Cardiac fibroblast (primary cell): Measurements from ENCODE around the gene TIMM10B.

ENCODE experiments used
- DNase-seq, 2 donors: peaks; one replicate each; pipeline versions ENCODE4 v3.0.0 to v3.0.0-alpha.2; 2010; ENCODE audit warnings: low read depth in 2 of 2
- H3K4me3 ChIP-seq, 2 donors: replicated peaks in 1 of 2; 1 replicate in 1 of 2; 2 replicates in 1 of 2; pipeline ENCODE4 v1.5.1; 2011; ENCODE audit warnings: low read depth in 2 of 2, low read length in 2 of 2, mild to moderate bottlenecking in 2 of 2, moderate library complexity in 1 of 2
- TF ChIP-seq, protein P1 (sequence below): IDR thresholded peaks from one replicate; pipeline ENCODE4 v1.5.1; 2011; ENCODE audit warnings: low read depth, mild to moderate bottlenecking, low read length, inconsistent platforms

The TIMM10B gene

DNA sequence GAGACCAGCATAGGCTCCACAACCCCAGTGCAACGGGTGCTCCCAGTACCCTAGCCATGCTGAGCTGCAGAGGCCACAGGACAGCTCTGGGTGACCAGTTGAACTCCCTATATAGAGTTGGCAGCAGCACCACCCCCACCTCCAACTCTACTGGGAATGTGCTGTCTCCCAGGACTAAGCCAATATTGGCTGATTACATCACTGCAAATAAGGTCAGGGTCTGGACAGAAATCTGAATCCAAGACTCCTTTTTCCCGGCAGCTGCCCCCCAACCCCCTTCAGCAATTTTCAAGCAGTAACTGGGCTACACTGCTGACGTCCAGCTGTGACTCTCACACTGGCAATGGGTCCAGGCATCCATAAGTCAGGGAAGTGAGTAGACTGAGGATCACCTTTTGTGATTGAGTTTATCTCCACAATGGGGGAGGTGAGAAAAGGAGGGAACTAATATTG lies 40.4 kb upstream of the TIMM10B start, which contains the start of gene HPX:
HPX (minus strand) TSS at position 82 of the 453 bp plus-strand sequence; CDS start at position 58, 24 bp downstream.
- DNase-seq, result no peak

DNA sequence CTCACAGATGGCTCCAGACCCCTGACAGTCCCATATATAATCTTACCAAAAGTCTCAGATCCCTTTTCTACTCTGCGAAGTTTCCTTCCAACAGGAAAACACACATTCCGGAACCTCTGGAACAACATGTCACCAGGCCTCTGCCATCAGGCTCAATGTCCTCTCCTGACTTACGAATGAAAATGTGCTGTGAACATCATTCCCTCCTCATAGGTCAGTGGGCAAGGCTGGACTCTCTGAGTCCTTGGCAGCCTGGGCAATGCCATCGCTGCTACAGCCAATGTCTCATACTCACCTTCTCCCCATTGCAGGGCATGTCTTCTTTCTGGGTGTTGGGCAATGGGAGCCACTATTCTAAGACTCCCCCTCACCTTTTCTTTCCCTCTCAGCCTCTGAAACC lies 38.9 kb upstream of the TIMM10B start:
- no peak for DNase-seq
- no peak overlapping the region for H3K4me3 ChIP-seq
- TF ChIP-seq, protein P1, sequence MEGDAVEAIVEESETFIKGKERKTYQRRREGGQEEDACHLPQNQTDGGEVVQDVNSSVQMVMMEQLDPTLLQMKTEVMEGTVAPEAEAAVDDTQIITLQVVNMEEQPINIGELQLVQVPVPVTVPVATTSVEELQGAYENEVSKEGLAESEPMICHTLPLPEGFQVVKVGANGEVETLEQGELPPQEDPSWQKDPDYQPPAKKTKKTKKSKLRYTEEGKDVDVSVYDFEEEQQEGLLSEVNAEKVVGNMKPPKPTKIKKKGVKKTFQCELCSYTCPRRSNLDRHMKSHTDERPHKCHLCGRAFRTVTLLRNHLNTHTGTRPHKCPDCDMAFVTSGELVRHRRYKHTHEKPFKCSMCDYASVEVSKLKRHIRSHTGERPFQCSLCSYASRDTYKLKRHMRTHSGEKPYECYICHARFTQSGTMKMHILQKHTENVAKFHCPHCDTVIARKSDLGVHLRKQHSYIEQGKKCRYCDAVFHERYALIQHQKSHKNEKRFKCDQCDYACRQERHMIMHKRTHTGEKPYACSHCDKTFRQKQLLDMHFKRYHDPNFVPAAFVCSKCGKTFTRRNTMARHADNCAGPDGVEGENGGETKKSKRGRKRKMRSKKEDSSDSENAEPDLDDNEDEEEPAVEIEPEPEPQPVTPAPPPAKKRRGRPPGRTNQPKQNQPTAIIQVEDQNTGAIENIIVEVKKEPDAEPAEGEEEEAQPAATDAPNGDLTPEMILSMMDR, result no peak

More for the DNA sequence above, 40.4 kb upstream of the TIMM10B start, which contains the start of gene HPX:
- TF ChIP-seq, protein P1, result no peak
- no peak within 1 kb of the TSS for H3K4me3 ChIP-seq

DNA sequence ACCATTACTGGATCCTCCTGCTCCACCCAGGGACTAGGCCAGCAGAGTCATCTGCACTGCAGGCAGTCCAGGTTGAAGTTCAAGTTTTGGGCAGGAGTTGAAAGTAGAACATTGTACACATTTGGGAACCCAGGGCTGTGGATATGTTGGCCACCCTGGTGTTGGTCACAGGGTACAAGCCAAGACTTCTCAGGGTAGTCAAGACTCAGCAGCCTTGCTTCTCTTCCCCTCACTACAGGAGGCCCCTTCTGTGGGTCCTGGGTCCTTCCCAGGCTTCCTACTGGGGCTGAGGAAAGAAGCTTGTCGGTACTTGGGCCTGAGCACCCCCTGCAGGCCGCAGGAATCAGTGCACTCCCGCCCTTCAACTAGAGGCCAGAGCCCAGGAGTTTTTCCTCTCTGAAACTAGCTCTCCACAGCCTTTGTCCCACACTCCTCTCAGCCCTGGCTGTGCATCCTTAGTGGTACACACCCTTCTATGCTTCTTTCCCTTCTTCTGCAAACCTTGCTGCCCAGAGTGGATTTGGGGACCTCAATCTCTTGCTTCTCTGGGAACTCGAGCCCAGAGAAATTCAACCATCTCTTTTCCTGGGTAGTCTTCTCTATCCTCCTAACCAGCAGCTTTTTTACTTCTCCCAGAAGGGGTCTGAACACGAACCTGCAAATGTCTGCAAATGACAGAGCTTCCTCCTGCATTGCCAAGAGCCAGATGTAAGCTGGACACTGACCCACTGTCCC lies 37.9 kb upstream of the TIMM10B start:
- TF ChIP-seq, protein P1, result peak; percentile 88
- no peak overlapping the region for H3K4me3 ChIP-seq
- peak; percentile 60 to 76 for DNase-seq

DNA sequence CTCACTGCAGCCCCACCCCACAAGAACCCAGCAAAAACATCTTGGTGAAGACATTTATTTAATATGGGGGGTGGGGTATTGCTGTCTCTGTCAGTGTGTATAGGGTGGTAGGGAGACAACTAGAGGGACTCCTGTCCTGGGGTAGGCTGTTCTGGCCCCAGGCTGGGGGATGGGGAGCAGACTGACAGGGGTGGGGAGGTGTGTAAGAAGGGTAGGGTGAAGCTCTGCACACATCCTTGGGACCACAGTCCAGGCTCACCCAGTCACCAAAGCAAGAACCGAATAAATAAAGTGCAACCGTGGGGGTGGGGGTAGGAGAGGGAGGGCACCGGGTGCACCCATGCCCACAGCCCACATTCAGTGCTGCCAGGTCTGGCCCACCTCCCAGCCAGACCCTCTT lies 32.7 kb upstream of the TIMM10B start:
- DNase-seq, result no peak
- no peak overlapping the region for H3K4me3 ChIP-seq
- TF ChIP-seq, protein P1, result no peak

DNA sequence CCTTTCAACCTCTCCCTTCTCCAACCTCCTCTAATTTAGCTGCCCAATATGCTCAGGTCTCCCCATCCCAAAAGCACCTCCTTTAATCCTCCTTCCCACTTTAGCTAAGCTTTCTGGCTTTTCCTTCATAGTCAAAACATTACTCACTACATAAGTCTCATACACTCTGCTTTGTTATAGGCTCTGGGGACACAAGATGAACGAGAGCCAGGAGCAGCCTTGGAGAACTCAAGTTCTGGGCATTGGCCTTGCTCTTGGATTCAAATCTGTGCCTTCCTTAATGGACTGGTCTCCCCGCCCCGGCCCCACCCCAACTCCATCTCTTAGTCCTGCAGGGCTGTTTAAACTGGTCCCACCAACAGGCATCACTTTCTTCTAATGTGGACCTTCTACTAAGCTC lies 29.1 kb upstream of the TIMM10B start:
- DNase-seq, result peak; percentile 29 to 60
- H3K4me3 ChIP-seq, result no peak overlapping the region
- TF ChIP-seq, protein P1, result no peak

DNA sequence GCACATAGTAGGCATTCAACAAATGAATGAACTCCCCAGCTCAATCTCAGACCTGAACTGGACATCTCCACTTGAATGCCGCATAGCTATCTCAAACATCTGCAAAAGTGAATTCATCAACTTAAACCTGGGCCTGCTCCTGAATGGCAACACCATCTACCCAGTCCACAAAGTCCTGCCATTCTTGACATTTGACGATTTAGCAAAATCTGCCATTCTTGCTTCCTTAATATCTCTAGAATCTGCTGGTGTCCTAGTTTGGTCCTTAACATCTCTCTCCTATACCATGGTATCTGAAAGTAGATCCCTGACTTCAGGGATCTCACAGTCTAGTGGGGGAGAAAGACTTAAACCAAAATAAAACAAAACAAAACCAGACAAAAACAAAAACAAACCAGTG lies 28.1 kb upstream of the TIMM10B start:
- H3K4me3 ChIP-seq, result no peak overlapping the region
- no peak for DNase-seq
- TF ChIP-seq, protein P1, result no peak
